ENCODE measurements around the gene SPRTN. TPM values are rescaled to one million over a fixed set of nuclear protein-coding genes. Genes with fewer than 3 reads are reported as not detected.

The SPRTN gene
- total and polyA plus RNA-seq, 2 of the 8 experiments (the other 6 are each of a cell fraction or from before 2014, with no cell fraction given), result 6.6 to 15.1 TPM

DNA sequence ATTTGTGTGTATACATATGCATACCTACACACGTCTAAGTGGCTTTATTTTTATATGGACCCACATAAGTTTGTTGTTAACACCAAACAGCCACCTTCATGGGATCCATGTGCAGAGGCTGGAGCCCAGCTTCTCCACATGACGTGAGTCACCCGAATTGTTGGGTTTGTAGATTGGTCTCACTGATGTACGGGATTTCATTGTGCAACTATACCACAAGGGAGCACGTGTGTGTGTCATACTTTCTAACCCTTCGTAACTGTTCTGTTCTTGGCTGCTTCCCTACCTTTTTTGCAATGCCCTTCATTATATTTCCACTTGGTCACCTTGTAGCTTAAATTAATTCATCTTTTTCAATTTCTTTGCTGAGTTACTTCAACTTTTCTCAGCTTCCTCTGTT is 21.0 kb downstream of the SPRTN start:
- Histone ChIP-seq H3K4me2 (ENCODE audit: insufficient read depth in 1 of 2, low read depth in 2 of 2, low read length in 2 of 2) (no peak overlapping the region), H2BK20ac (ENCODE audit: low read length) (no peak overlapping the region), H3K9me3 (ENCODE audit: insufficient read depth in 2 of 2, low read depth in 1 of 2, low read length in 1 of 2) (no peaks in the 10 kb centered on the region), H3K18ac (ENCODE audit: extremely low read depth, low read length) (no peak overlapping the region), H3K56ac (replicated peaks; ENCODE audit: insufficient read length, low read depth, low read length) (no peak overlapping the region), H3K14ac (ENCODE audit: insufficient read length) (no peak overlapping the region), H4K8ac (ENCODE audit: extremely low read depth, insufficient read depth, low read length) (no peak overlapping the region), H2AK5ac (ENCODE audit: low read depth, low read length) (no peak overlapping the region), H4K91ac (replicated peaks; ENCODE audit: insufficient read length, low read length) (no peak overlapping the region), H3K27ac (ENCODE audit: low read depth, low read length) (no peak overlapping the region), H4K5ac (ENCODE audit: insufficient read length, low read depth, low read length) (no peak overlapping the region), H3K79me1 (ENCODE audit: low read depth, low read length) (no peaks in the 10 kb centered on the region), H3K36me3 (ENCODE audit: control insufficient read depth in 2 of 4, insufficient read depth in 4 of 4, low read length in 3 of 4) (no peaks in the 10 kb centered on the region), H3K27me3 (replicated peaks in 1 of 4; ENCODE audit: control insufficient read depth in 3 of 4, extremely low read depth in 1 of 4, insufficient read depth in 3 of 4, low read length in 3 of 4) (no peaks in the 10 kb centered on the region), H4K20me1 (replicated peaks in 1 of 2; ENCODE audit: control insufficient read depth in 1 of 2, insufficient read depth in 2 of 2, low read length in 2 of 2) (no peaks in the 10 kb centered on the region), H3K4me3 (ENCODE audit: extremely low read depth in 1 of 4, insufficient read depth in 2 of 4, low read depth in 3 of 4, low read length in 4 of 4) (no peak overlapping the region), H2BK120ac (replicated peaks; ENCODE audit: low read depth, low read length) (no peak overlapping the region), H2AFZ (ENCODE audit: low read length) (no peak overlapping the region), H3K9ac (replicated peaks in 1 of 4; ENCODE audit: extremely low read depth in 1 of 4, low read depth in 3 of 4, low read length in 3 of 4) (no peak overlapping the region), H3K4ac (replicated peaks; ENCODE audit: insufficient read length, low read depth, low read length) (no peak overlapping the region), H3K23me2 (ENCODE audit: low read depth, low read length) (no peaks in the 10 kb centered on the region), H2BK15ac (ENCODE audit: low read length) (no peak overlapping the region), H3K4me1 (replicated peaks in 1 of 4; ENCODE audit: control insufficient read depth in 3 of 4, insufficient read depth in 4 of 4, low read length in 3 of 4) (no peaks in the 10 kb centered on the region), H2BK12ac (ENCODE audit: low read depth, low read length) (no peak overlapping the region), H3K79me2 (ENCODE audit: control insufficient read depth in 1 of 2, insufficient read depth in 2 of 2, low read length in 2 of 2) (no peaks in the 10 kb centered on the region), H2BK5ac (ENCODE audit: low read depth, low read length) (no peak overlapping the region), H3K23ac (ENCODE audit: insufficient read length) (no peak overlapping the region)
- WGBS, 2 experiments (ENCODE audit: extremely low coverage in 1 of 2, insufficient coverage in 1 of 2, insufficient read length in 1 of 2, insufficient replicate concordance in 2 of 2, low coverage in 1 of 2, low lambda C conversion rate in 2 of 2, missing lambda C conversion rate in 1 of 2), result 91% methylated on average over 6 of the region's 6 CpGs; no CpG with 5 or more reads in 1 of the 2 experiments
- DNase-seq (ENCODE audit: low read depth in 1 of 2, low spot score in 2 of 2), result no peak
- CTCF ChIA-PET (ENCODE audit: partially characterized antibody), result interaction anchor here (0.7 to 2.5 kb wide), 4 partner anchors 13 to 257 kb away, joined by 3 to 9 read pairs (median 4); no protein-coding TSS in a partner anchor
- FAIRE-seq, result no peak
- POLR2A ChIA-PET (ENCODE audit: partially characterized antibody), result interaction anchor here (0.6 kb wide), 1 partner anchor 107 kb away, joined by 4 read pairs; no protein-coding TSS in a partner anchor
- TF ChIP-seq TCF12 (IDR thresholded peaks at IDR 0.05; ENCODE audit: low read depth, low read length) (no peak), EP300 (IDR thresholded peaks at IDR 0.05; ENCODE audit: borderline replicate concordance in 1 of 2, low read depth in 2 of 2, low read length in 2 of 2) (no peak), RXRA (IDR thresholded peaks at IDR 0.05; ENCODE audit: insufficient read depth, low read depth, low read length) (no peak), POU5F1 (IDR thresholded peaks at IDR 0.05; ENCODE audit: low read depth, low read length) (no peak), SP1 (IDR thresholded peaks at IDR 0.05; ENCODE audit: low read depth, low read length) (no peak), FOSL1 (IDR thresholded peaks at IDR 0.05; ENCODE audit: insufficient read depth, low read depth, low read length) (no peak), TBP (IDR thresholded peaks at IDR 0.05; ENCODE audit: low read depth, low read length) (no peak), BRCA1 (IDR thresholded peaks at IDR 0.05; ENCODE audit: low read depth, low read length) (no peak), KDM4A (IDR thresholded peaks at IDR 0.05; ENCODE audit: low read depth, low read length, severe bottlenecking) (no peak), SIN3A (conservative IDR thresholded peaks at IDR 0.05 in 1 of 2, IDR thresholded peaks at IDR 0.05 in 1 of 2; ENCODE audit: low read depth in 1 of 2, low read length in 2 of 2) (no peak), CTCF (IDR thresholded peaks at IDR 0.05; ENCODE audit: control extremely low read depth in 1 of 3, insufficient read depth in 1 of 3, low read depth in 1 of 3, low read length in 3 of 3) (no peak), KDM1A (IDR thresholded peaks at IDR 0.05; ENCODE audit: borderline replicate concordance, low read length) (no peak)
